ENCODE measurements around the gene SART1. TPM values are rescaled to one million over a fixed set of nuclear protein-coding genes. Genes with fewer than 3 reads are reported as not detected.

SART1 gene
- total RNA-seq, 1 donor from 2014 or later = 37.3 TPM

- peaks cover 49% of the 10 kb centered on the region for H3K4me1 Mint-ChIP-seq (ENCODE audit: low read depth)
- H3K27me3 Mint-ChIP-seq (ENCODE audit: low read depth) = no peaks in the 10 kb centered on the region
- no peaks in the 10 kb centered on the region for H3K36me3 Mint-ChIP-seq (ENCODE audit: low read depth)
- no peaks in the 10 kb centered on the region for H3K9me3 Mint-ChIP-seq (ENCODE audit: low read depth)
- H3K4me3 Mint-ChIP-seq (ENCODE audit: unreplicated experiment) = no peak overlapping the region
- no peak overlapping the region for H3K27ac Mint-ChIP-seq (ENCODE audit: unreplicated experiment)
- TF ChIP-seq CTCF (IDR thresholded peaks at IDR 0.05) = no peak
- no peak for DNase-seq (ENCODE audit: low spot score)
Measured at GRCh38 chr11:66011239-66011784, 49.8 kb downstream of the SART1 start.

- Mint-ChIP-seq H3K9me3 (ENCODE audit: low read depth) (no peaks in the 10 kb centered on the region), H3K4me3 (ENCODE audit: unreplicated experiment) (no peak within 1 kb of the TSS), H3K27ac (ENCODE audit: unreplicated experiment) (no peak within 1 kb of the TSS), H3K4me1 (ENCODE audit: low read depth) (peaks cover 55% of the 10 kb centered on the region), H3K27me3 (ENCODE audit: low read depth) (no peaks in the 10 kb centered on the region), H3K36me3 (ENCODE audit: low read depth) (no peaks in the 10 kb centered on the region)
- no peak for TF ChIP-seq CTCF (IDR thresholded peaks at IDR 0.05)
- no peak for DNase-seq (ENCODE audit: low spot score)
Measured at GRCh38 chr11:66011785-66012303, 50.3 kb downstream of the SART1 start, which contains the start of gene CST6. CST6 (plus strand) TSS chr11:66012008; CDS start chr11:66012045, 37 bp downstream.

GRCh38 chr11:66012371-66012945 is 50.9 kb downstream of the SART1 start:
- Mint-ChIP-seq H3K27ac (ENCODE audit: unreplicated experiment) (no peak overlapping the region), H3K4me1 (ENCODE audit: low read depth) (peaks cover 55% of the 10 kb centered on the region), H3K36me3 (ENCODE audit: low read depth) (no peaks in the 10 kb centered on the region), H3K27me3 (ENCODE audit: low read depth) (no peaks in the 10 kb centered on the region), H3K9me3 (ENCODE audit: low read depth) (no peaks in the 10 kb centered on the region), H3K4me3 (ENCODE audit: unreplicated experiment) (no peak overlapping the region)
- TF ChIP-seq CTCF (IDR thresholded peaks at IDR 0.05) = no peak
- DNase-seq (ENCODE audit: low spot score) = no peak

GRCh38 chr11:66012946-66013761 is 51.6 kb downstream of the SART1 start:
- no peak for TF ChIP-seq CTCF (IDR thresholded peaks at IDR 0.05)
- Mint-ChIP-seq H3K9me3 (ENCODE audit: low read depth) (no peaks in the 10 kb centered on the region), H3K36me3 (ENCODE audit: low read depth) (no peaks in the 10 kb centered on the region), H3K27me3 (ENCODE audit: low read depth) (no peaks in the 10 kb centered on the region), H3K4me3 (ENCODE audit: unreplicated experiment) (no peak overlapping the region), H3K4me1 (ENCODE audit: low read depth) (peaks cover 55% of the 10 kb centered on the region), H3K27ac (ENCODE audit: unreplicated experiment) (no peak overlapping the region)
- DNase-seq (ENCODE audit: low spot score) = no peak

- Mint-ChIP-seq H3K9me3 (ENCODE audit: low read depth) (no peaks in the 10 kb centered on the region), H3K36me3 (ENCODE audit: low read depth) (no peaks in the 10 kb centered on the region), H3K4me1 (ENCODE audit: low read depth) (peaks cover 52% of the 10 kb centered on the region), H3K27ac (ENCODE audit: unreplicated experiment) (no peak overlapping the region), H3K27me3 (ENCODE audit: low read depth) (no peaks in the 10 kb centered on the region), H3K4me3 (ENCODE audit: unreplicated experiment) (no peak overlapping the region)
- no peak for DNase-seq (ENCODE audit: low spot score)
- no peak for TF ChIP-seq CTCF (IDR thresholded peaks at IDR 0.05)
Measured at GRCh38 chr11:66013762-66014100, 52.2 kb downstream of the SART1 start.

All from chondrocyte (in vitro differentiated cells).